ENCODE measurements around the gene ADCY6.
A peak's percentile ranks its signal among the peaks of the same experiment; 100 is the strongest.

ADCY6 gene

DNA sequence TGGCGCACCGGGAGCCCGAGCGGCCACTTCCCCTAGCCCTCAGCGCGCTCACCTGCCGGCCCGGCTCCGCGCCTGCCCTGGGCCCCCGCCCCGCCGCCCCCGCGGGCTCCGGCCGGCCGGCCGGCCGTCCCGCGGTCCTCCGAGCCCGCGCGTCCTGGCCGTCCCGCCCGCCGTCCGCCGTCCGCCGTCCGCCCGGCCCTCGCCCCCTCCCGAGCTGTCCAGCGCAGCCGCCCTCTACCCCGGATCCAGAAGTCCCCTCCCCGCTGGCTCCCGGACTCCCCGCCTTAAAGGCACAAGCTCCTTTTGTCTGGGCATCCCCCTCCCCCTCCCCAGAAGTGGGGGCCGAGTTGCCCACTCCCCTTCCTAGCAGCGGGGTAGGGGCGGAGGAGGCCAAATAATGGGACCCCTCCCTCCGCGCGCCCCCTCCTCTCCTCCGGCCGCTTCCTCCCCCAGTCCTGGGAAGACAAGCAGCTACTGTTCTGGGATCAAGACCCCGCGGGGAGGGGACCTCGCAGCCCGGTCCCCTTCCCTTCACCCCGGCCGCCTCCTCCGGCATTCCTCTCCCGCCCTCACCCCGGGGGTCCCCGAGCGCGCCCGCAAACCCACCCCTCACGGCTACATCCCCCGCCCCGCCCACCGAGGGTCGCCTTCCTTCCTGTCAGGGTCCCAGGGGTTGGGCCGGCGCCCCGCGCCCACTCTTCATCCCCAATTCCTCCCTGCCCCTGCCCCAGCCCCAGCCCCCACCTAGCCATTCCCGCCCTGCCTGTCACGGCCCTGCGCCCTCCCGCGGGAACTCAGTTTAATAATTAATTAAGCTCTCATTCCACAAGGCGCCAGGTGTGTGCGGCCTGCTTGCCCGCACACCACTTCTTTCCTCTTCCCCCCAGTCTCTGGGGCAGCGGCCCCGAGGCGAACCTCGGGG lies at the start of gene ADCY6:
TSS of gene ADCY6 (minus strand) at position 236 of the 922 bp plus-strand sequence. CDS start 5,655 bp downstream, outside the sequence.
- Histone ChIP-seq H3K9me3 (ENCODE audit: control insufficient read depth, low read depth, low read length) (no peaks in the 10 kb centered on the region), H3K27ac (ENCODE audit: low read length) (no peak within 1 kb of the TSS), H3K27me3 (ENCODE audit: control insufficient read depth, insufficient read depth, low read length) (peaks cover 7% of the 10 kb centered on the region), H3K9ac (ENCODE audit: low read length) (peak within 1 kb of the TSS; percentile 56), H3K4me1 (ENCODE audit: control insufficient read depth, low read depth, low read length) (peaks cover 11% of the 10 kb centered on the region), H3K4me3 (ENCODE audit: low read length) (peak within 1 kb of the TSS; percentile 77), H3K36me3 (ENCODE audit: control insufficient read depth, low read depth, low read length) (no peaks in the 10 kb centered on the region)

DNA sequence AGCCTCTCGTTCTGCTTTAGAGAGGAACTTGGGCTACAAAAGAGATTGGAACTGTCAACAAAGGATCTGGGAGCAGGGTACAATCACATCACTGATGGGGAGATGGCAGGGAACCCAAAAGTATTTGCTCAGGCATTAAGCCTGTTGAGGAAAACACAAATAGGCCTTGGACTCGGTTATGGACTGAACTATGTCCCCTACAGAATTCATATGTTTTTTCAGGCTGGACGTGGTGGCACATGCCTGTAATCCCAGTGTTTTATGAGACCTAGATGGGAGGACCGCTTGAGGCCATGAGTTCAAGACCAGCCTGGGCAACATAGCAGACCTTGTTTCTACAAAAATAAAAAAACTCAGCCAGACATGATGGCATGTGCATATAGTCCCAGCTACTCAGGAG lies 49.2 kb upstream of the ADCY6 start:
- no peaks in the 10 kb centered on the region for H3K4me1 ChIP-seq (ENCODE audit: control insufficient read depth, low read depth, low read length)
- H3K27me3 ChIP-seq (ENCODE audit: control insufficient read depth, insufficient read depth, low read length) = no peaks in the 10 kb centered on the region
- H3K9me3 ChIP-seq (ENCODE audit: control insufficient read depth, low read depth, low read length) = no peaks in the 10 kb centered on the region
- no peak overlapping the region for H3K4me3 ChIP-seq (ENCODE audit: low read length)
- H3K27ac ChIP-seq (ENCODE audit: low read length) = no peak overlapping the region
- H3K9ac ChIP-seq (ENCODE audit: low read length) = no peak overlapping the region
- peaks cover 70% of the 10 kb centered on the region for H3K36me3 ChIP-seq (ENCODE audit: control insufficient read depth, low read depth, low read length)

DNA sequence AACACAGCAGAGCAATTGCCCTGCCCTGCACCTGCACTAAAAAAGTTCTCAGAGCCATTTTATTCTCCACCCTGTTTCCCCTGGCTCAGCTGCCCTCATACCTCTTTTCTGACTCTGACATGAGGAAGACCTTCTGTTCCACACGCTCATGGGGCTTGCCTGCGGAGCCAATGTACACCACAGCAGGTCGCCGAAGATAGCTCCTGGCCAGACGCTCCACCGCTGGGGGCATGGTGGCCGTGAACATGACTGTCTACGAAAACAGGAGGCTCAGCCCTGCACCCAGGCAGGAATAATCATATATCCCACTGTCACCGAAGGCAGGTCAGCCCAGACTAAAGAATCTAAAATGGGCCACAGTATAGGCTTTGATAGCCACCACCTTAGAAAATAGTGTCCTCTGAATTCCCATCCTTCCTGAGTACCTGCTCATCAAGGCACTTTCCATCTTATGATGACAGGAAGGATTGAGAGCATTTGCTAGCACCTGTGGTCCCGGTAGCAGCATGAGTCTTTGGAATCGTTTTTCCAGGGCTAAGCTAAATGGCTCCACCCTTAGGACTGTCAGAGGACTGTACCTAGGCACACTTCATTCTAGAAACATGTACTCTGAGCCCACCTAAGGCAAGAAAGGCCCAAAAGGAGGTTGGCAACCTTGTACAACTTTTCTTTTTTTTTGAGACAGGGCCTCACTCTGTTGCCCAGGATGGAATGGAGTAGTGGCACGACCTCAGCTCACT lies 43.6 kb upstream of the ADCY6 start:
- H3K36me3 ChIP-seq (ENCODE audit: control insufficient read depth, low read depth, low read length) = peaks cover 79% of the 10 kb centered on the region

DNA sequence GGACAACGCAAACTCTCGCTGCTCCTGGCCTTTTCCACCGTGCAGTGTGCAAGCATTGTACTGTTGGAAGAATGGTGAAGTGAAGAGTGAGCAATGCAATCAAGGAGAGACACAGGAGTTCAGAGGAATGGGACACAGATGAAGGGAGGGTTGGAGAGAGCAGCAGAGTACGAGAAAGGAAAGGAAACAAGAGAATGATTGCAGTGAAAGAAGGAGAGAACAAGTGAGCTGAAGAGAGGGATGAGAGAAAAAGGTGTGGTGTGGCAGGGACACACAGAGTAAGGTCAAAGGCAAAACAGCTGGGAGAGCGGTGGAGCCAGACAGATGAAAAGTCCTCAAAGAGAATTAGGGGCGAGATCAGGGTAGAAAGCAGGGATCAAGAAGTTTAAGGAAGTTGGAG lies 42.4 kb upstream of the ADCY6 start:
- no peaks in the 10 kb centered on the region for H3K27me3 ChIP-seq (ENCODE audit: control insufficient read depth, insufficient read depth, low read length)
- H3K9me3 ChIP-seq (ENCODE audit: control insufficient read depth, low read depth, low read length) = no peaks in the 10 kb centered on the region
- H3K9ac ChIP-seq (ENCODE audit: low read length) = no peak overlapping the region
- H3K36me3 ChIP-seq (ENCODE audit: control insufficient read depth, low read depth, low read length) = peaks cover 67% of the 10 kb centered on the region
- H3K4me3 ChIP-seq (ENCODE audit: low read length) = no peak overlapping the region
- no peaks in the 10 kb centered on the region for H3K4me1 ChIP-seq (ENCODE audit: control insufficient read depth, low read depth, low read length)
- no peak overlapping the region for H3K27ac ChIP-seq (ENCODE audit: low read length)

More for the DNA sequence above, 43.6 kb upstream of the ADCY6 start:
- H3K4me3 ChIP-seq (ENCODE audit: low read length) = no peak overlapping the region
- no peak overlapping the region for H3K27ac ChIP-seq (ENCODE audit: low read length)
- H3K4me1 ChIP-seq (ENCODE audit: control insufficient read depth, low read depth, low read length) = no peaks in the 10 kb centered on the region
- H3K27me3 ChIP-seq (ENCODE audit: control insufficient read depth, insufficient read depth, low read length) = no peaks in the 10 kb centered on the region
- H3K9me3 ChIP-seq (ENCODE audit: control insufficient read depth, low read depth, low read length) = no peaks in the 10 kb centered on the region
- H3K9ac ChIP-seq (ENCODE audit: low read length) = no peak overlapping the region

DNA sequence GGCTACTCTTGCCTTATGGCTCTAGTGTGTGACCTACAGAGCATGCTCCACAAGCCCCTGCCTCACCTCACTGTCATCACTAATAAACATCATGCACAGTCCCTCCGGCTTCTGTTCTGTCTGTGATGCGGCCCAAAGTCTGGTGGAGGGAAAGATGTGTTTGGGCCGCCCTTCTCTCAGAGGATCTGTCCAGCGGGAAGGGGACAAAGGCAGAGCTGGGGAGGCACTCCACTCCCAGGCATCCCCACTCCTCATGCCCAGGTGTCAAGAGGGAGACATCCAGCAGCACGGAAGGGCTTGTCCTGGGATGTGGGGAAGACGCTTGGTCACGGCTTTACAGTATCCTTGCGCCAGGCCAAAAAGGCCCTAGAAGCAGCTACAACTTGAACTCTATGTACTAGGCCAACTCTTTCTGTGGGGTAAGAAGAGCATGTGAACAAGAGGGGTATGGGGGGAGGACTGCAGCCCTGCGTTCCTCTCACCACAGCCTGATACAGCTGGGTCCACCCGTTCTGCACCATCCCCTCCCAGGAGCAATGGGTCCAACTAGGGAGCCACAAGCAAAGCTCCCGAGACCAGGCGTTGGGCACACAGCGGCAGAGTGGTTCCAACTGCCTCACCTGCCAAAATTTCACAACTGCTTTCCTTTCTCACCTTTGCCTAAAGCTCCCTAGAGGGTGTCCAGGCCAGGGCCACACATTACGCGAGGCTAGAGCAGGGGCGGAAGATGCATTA lies 40.1 kb upstream of the ADCY6 start:
- no peaks in the 10 kb centered on the region for H3K27me3 ChIP-seq (ENCODE audit: control insufficient read depth, insufficient read depth, low read length)
- H3K9ac ChIP-seq (ENCODE audit: low read length) = no peak overlapping the region
- H3K4me1 ChIP-seq (ENCODE audit: control insufficient read depth, low read depth, low read length) = no peaks in the 10 kb centered on the region
- H3K36me3 ChIP-seq (ENCODE audit: control insufficient read depth, low read depth, low read length) = peaks cover 54% of the 10 kb centered on the region
- no peak overlapping the region for H3K27ac ChIP-seq (ENCODE audit: low read length)
- H3K9me3 ChIP-seq (ENCODE audit: control insufficient read depth, low read depth, low read length) = no peaks in the 10 kb centered on the region
- no peak overlapping the region for H3K4me3 ChIP-seq (ENCODE audit: low read length)

DNA sequence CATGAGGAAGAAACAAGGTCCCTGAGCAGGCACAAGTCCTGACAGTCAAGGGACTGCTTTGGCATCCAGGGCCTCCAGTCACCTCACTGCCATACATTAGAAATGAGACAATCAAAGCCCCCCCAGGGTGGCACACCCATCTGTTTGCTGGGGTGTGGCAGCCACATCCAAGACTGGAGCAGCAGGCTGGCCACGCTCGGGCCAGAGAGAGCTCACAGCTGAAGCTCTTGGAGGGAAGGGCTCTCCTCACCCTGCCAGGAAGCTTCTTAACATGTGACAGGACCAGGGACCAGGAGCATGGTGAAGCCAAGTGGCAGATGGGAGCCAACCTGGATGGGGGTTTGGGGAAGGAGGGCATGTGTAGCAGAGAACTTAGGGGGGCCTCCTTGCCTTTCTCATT lies 39.4 kb upstream of the ADCY6 start:
- Histone ChIP-seq H3K36me3 (ENCODE audit: control insufficient read depth, low read depth, low read length) (peaks cover 46% of the 10 kb centered on the region), H3K4me3 (ENCODE audit: low read length) (no peak overlapping the region), H3K9me3 (ENCODE audit: control insufficient read depth, low read depth, low read length) (no peaks in the 10 kb centered on the region), H3K9ac (ENCODE audit: low read length) (no peak overlapping the region), H3K27ac (ENCODE audit: low read length) (no peak overlapping the region), H3K27me3 (ENCODE audit: control insufficient read depth, insufficient read depth, low read length) (no peaks in the 10 kb centered on the region), H3K4me1 (ENCODE audit: control insufficient read depth, low read depth, low read length) (no peaks in the 10 kb centered on the region)

DNA sequence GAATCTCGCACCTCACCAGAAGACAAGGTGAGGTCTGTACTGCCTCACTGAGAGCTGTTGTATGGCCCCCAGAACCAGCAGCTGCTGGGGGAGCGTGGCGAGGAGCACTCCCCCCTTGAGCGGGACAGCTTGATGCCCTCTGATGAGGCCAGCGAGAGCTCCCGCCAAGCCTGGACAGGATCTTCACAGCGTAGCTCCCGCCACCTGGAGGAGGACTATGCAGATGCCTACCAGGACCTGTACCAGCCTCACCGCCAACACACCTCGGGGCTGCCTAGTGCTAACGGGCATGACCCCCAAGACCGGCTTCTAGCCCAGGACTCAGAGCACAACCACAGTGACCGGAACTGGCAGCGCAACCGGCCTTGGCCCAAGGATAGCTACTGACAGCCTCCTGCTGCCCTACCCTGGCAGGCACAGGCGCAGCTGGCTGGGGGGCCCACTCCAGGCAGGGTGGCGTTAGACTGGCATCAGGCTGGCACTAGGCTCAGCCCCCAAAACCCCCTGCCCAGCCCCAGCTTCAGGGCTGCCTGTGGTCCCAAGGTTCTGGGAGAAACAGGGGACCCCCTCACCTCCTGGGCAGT lies 38.7 kb upstream of the ADCY6 start:
- Histone ChIP-seq H3K4me1 (ENCODE audit: control insufficient read depth, low read depth, low read length) (no peaks in the 10 kb centered on the region), H3K9ac (ENCODE audit: low read length) (no peak overlapping the region), H3K36me3 (ENCODE audit: control insufficient read depth, low read depth, low read length) (peaks cover 40% of the 10 kb centered on the region), H3K9me3 (ENCODE audit: control insufficient read depth, low read depth, low read length) (no peaks in the 10 kb centered on the region), H3K27ac (ENCODE audit: low read length) (no peak overlapping the region), H3K4me3 (ENCODE audit: low read length) (no peak overlapping the region), H3K27me3 (ENCODE audit: control insufficient read depth, insufficient read depth, low read length) (no peaks in the 10 kb centered on the region)

DNA sequence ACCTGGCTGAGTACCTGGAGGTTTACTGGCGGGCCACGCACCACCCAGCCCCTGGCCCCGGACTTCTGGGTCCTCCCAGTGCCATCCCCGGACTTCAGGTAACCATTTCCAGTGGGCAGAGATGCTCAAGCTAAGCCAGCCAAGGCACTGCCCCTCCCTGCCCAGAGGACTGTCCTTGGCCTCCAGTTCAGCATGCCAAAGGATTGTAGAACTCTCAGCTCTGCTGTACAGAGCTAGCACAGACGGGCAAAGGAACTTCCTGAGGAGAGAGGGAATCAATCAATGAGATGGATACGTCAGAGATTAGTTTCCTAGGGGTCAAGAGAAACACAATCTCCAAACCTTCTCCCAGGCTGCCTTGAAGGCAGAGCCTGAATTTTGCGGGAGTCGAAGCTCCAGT lies 38.1 kb upstream of the ADCY6 start:
- Histone ChIP-seq H3K9me3 (ENCODE audit: control insufficient read depth, low read depth, low read length) (no peaks in the 10 kb centered on the region), H3K27ac (ENCODE audit: low read length) (no peak overlapping the region), H3K9ac (ENCODE audit: low read length) (no peak overlapping the region), H3K27me3 (ENCODE audit: control insufficient read depth, insufficient read depth, low read length) (no peaks in the 10 kb centered on the region), H3K4me3 (ENCODE audit: low read length) (no peak overlapping the region), H3K36me3 (ENCODE audit: control insufficient read depth, low read depth, low read length) (peaks cover 34% of the 10 kb centered on the region), H3K4me1 (ENCODE audit: control insufficient read depth, low read depth, low read length) (no peaks in the 10 kb centered on the region)

DNA sequence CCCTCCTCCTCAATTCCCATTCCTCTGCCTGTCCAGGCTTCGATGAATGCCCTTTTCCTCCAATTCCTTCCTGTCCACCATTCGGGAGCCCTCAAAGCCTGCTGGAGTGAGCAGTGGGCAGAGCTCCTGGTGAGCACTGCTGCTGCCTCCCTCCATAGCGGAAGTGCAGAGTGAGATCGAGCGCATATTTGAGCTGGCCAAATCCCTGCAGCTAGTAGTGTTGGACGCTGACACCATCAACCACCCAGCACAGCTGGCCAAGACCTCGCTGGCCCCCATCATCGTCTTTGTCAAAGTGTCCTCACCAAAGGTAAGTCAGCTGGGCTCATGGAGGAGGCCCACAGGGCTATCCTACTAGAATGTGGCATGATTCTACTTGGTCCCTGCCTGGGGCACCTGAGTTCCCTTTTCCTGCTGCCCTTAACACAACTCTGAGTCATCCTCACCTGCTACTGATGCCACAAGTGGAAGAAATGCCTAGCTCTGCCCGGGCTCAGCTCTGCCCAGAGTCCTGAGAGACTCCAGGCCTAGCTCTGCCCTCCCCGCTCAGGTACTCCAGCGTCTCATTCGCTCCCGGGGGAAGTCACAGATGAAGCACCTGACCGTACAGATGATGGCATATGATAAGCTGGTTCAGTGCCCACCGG lies 37.4 kb upstream of the ADCY6 start:
- Histone ChIP-seq H3K4me1 (ENCODE audit: control insufficient read depth, low read depth, low read length) (no peaks in the 10 kb centered on the region), H3K9me3 (ENCODE audit: control insufficient read depth, low read depth, low read length) (no peaks in the 10 kb centered on the region), H3K36me3 (ENCODE audit: control insufficient read depth, low read depth, low read length) (peaks cover 27% of the 10 kb centered on the region), H3K4me3 (ENCODE audit: low read length) (no peak overlapping the region), H3K27me3 (ENCODE audit: control insufficient read depth, insufficient read depth, low read length) (no peaks in the 10 kb centered on the region), H3K27ac (ENCODE audit: low read length) (no peak overlapping the region), H3K9ac (ENCODE audit: low read length) (no peak overlapping the region)

DNA sequence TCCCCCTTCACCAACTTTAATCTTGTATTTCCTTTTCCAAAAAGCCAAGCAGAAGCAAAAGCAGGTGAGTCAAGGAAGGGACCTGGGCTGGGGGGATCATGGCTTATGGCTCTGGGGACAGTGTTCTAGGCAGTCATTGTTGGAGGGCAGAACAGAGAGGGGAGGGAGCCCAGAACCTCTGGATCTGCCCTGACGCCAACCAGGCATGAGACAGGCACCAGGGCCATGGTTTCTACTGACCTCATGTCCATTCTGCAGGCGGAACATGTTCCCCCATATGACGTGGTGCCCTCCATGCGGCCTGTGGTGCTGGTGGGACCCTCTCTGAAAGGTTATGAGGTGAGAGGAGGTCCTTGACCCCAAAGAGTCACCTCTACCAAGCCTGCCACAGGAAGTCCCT lies 36.0 kb upstream of the ADCY6 start:
- Histone ChIP-seq H3K9ac (ENCODE audit: low read length) (no peak overlapping the region), H3K9me3 (ENCODE audit: control insufficient read depth, low read depth, low read length) (no peaks in the 10 kb centered on the region), H3K27me3 (ENCODE audit: control insufficient read depth, insufficient read depth, low read length) (peaks cover 3% of the 10 kb centered on the region), H3K4me1 (ENCODE audit: control insufficient read depth, low read depth, low read length) (no peaks in the 10 kb centered on the region), H3K27ac (ENCODE audit: low read length) (no peak overlapping the region), H3K4me3 (ENCODE audit: low read length) (no peak overlapping the region), H3K36me3 (ENCODE audit: control insufficient read depth, low read depth, low read length) (peaks cover 13% of the 10 kb centered on the region)

DNA sequence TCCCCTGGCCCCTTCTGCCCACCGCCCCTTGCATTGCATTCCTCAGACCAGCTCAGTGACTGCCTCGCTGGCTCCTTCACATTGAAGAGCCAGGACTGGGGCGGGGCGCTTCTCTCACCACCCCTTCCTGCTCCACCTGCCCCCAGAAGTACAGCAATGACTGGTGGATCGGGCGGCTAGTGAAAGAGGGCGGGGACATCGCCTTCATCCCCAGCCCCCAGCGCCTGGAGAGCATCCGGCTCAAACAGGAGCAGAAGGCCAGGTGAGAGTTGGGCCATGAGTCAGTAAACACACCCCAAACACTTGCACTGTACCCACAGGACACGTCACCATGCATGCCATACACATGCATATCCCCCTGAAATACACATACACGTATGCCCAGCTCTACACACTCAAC lies 35.2 kb upstream of the ADCY6 start:
- Histone ChIP-seq H3K4me1 (ENCODE audit: control insufficient read depth, low read depth, low read length) (peaks cover 8% of the 10 kb centered on the region), H3K36me3 (ENCODE audit: control insufficient read depth, low read depth, low read length) (peaks cover 5% of the 10 kb centered on the region), H3K9ac (ENCODE audit: low read length) (no peak overlapping the region), H3K27ac (ENCODE audit: low read length) (no peak overlapping the region), H3K27me3 (ENCODE audit: control insufficient read depth, insufficient read depth, low read length) (peaks cover 11% of the 10 kb centered on the region), H3K9me3 (ENCODE audit: control insufficient read depth, low read depth, low read length) (no peaks in the 10 kb centered on the region), H3K4me3 (ENCODE audit: low read length) (no peak overlapping the region)
